HG03439 (cell line): ENCODE measurements around the gene TMEM130.

Experiments
- ATAC-seq: cut with Tn5 transposase; IDR thresholded peaks from one replicate; pipeline ENCODE4 v1.9.1; 2021; ENCODE audit warnings: mild to moderate bottlenecking, moderate library complexity; ENCODE audit not compliant: unreplicated experiment

TMEM130 gene

GRCh38 chr7:98869597-98870120, at the start of gene TMEM130:
TMEM130 (minus strand) TSS chr7:98870014; CDS start chr7:98869861, 153 bp downstream.
- ATAC-seq, result no peak

- ATAC-seq, result no peak
Measured at GRCh38 chr7:98917331-98917730, 47.5 kb upstream of the TMEM130 start.

- ATAC-seq, result no peak
Measured at GRCh38 chr7:98913612-98914011, 43.8 kb upstream of the TMEM130 start.

DNA sequence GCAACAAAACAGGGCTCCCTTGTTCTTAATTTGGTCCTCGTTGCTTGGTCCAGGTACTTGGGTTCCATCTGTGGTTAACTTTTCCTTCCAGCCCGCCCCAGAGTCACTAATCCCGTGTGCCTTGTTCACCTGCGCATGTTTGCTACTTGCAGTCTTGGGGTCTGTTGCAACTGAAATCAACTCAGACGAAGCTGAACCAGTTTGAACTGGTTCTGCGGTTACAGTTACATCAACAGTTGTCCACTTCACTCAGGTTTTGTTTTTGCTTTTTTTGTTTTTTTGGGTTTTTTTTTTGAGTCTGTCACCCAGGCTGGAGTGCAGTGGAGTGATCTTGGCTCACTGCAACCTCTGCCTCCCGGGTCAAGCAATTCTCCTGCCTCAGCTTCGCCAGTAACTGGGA, 43.2 kb upstream of the TMEM130 start:
- ATAC-seq, result no peak

DNA sequence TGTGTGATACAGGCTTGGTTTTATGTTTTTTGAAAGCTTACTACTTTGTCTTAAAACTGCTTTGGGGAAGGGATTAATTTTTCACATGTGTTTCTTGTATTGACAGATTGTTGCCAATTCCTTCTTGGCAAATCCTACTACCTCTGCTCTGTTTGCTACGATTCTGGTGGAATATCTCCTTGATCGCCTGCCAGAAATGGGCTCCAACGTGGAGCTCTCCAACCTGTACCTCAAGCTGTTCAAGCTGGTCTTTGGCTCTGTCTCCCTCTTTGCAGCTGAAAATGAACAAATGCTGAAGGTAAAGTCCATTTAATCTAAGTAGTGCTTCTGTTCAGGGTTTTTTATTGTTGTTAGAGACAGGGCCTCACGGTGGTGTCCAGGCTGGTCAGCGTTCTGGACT, 42.1 kb upstream of the TMEM130 start:
- no peak for ATAC-seq

- ATAC-seq, result no peak
Measured at GRCh38 chr7:98910427-98910826, 40.6 kb upstream of the TMEM130 start.

DNA sequence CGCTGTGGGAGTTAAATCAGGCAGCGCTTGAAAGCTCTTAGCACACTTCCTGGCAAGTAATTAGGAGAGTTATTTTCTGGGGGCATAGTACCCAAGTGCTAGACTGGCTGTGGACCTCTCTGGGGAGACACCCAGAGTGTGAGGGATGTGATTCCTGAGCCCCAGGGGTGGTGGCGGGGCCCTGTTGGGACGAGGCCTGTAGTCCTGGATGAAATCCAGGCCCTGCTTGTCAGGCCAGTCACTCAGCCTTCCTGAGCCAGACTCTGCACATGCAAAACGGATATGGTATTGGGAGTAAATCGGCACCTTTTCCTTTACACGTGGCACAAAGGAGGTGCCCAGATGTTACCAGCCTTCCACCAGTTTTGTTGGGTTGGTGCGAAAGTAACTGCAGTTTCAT, 39.7 kb upstream of the TMEM130 start:
- ATAC-seq, result no peak

DNA sequence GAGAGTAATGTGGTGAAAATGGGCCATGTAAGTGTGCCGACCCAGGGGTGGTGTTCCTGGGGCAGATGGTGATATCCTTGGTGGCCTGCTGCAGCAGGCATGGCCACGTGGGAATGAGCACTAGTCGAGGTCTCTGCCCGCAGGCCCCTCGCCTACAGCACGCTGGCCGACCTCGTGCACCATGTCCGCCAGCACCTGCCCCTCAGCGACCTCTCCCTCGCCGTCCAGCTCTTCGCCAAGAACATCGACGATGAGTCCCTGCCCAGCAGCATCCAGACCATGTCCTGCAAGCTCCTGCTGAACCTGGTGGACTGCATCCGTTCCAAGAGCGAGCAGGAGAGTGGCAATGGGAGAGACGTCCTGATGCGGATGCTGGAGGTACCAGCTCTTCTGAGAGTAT, 38.8 kb upstream of the TMEM130 start:
- ATAC-seq, result no peak

DNA sequence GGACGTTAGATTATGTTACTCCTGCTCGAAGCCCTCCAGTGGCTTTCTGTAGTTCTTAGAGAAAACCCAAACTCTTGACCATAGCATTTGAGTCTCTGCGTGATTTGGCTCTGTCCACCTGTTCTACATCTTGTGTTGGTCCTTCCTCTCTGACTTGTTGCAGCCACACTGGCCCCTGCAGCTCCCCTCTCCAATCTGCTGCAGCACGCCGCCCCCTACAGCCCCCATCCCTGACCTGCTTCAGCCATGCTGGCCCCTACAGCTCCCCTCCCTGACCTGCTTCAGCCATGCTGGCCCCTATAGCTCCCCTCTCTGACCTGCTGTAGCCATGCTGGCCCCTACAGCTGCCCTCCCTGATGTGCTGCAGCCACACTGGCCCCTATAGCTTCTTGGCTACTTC, 37.8 kb upstream of the TMEM130 start:
- ATAC-seq, result no peak

DNA sequence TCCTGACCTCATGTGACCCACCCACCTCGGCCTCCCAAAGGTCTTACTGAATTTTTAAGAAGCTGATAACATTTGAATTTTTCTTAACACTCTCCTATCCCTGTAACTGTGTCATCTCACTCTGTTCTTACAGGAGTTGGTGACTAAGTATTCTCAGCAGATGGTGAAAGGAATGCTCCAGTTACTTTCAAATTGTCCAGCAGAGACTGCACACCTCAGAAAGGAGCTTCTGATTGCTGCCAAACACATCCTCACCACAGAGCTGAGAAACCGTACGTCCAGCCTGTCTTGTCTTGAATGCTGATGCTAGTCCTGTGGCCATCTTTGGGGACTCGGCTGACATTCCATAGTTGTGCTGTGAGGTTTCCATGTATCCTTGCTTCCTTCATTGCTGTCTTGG, 33.4 kb upstream of the TMEM130 start:
- ATAC-seq, result no peak

- ATAC-seq, result no peak
Measured at GRCh38 chr7:98902523-98902922, 32.7 kb upstream of the TMEM130 start.

- no peak for ATAC-seq
Measured at GRCh38 chr7:98900815-98901214, 31.0 kb upstream of the TMEM130 start.

DNA sequence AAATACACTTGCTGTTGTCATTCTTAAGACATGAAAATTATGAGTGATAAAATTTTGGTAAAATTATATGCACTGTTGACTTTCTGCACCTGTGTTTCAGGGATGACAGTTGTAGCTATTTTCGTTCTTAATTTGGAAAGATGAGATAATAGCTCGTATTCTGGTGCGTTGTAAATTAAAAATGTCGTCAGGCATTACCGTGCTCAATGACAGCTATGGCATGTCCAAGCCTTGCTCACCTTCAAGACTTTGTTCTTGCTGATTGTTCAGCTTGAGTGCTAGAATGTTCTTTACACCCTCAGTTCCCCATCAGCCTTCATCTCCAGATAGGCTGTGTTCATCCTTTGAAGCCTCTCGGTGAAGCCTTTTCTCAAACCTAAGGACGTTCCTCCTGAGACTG, 30.0 kb upstream of the TMEM130 start:
- ATAC-seq, result no peak

- no peak for ATAC-seq
Measured at GRCh38 chr7:98892609-98893008, 22.8 kb upstream of the TMEM130 start.

DNA sequence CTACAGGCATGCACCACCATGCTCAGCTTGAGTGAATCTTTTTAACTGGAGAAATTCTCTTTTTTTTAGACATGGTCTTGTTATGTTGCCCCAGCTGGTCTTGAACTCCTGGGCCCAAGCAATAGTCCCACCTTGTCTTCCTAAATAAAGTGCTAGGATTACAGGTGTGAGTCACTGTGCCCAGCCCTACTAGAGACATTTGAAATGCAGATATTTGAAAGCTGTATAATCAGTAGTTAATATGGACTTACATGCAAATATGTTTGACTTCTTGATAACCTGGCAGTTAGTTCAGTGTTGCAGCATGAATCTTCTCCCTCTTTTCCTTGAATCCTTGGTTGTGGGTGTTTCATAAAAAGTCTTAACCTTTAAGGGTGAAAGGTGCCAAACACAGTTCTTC, 17.2 kb upstream of the TMEM130 start:
- ATAC-seq, result no peak

DNA sequence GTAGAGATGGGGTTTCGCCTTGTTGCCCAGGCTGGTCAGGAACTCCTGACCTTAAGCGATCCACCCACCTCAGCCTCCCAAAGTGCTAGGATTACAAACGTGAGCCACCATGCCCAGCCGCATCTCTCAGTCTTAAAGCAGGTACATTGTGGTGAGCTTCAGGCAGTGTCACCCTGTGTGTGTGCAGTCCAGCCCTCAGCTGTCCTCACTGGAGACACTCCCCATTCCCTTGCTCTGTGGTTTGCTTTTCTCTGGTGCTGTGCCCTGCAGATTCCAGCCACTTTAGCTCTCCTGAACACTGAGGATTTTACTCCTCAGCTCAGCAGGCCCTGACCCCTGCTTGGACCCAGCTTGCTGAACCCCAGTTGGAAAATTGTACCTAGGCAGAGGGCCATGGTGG, 14.6 kb upstream of the TMEM130 start:
- ATAC-seq, result no peak

- no peak for ATAC-seq
Measured at GRCh38 chr7:98881561-98882315, 11.9 kb upstream of the TMEM130 start.

DNA sequence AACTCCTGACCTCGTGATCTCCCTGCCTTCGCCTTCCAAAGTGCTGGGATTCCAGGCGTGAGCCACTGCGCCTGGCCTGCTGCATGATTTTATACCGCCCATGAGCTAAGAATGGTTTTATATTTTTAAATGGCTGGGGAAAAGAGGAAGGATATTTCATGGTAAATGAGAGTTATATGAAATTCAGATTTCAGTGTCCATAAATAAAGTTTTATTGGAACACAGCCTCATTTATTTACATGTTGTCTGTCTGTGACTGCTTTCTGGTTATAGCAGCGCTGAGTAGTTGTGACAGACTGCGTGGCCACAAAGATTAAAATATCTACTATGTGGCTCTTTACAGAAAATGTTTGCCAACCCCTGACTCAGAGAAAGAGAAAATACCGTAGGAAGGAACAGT, 10.7 kb upstream of the TMEM130 start:
- no peak for ATAC-seq

- ATAC-seq, result no peak
Measured at GRCh38 chr7:98879979-98880315, 10.1 kb upstream of the TMEM130 start.

- ATAC-seq, result peak; percentile 67
Measured at GRCh38 chr7:98879198-98879978, 9.6 kb upstream of the TMEM130 start.

GRCh38 chr7:98878365-98879197, 8.8 kb upstream of the TMEM130 start, which contains the start of gene TRRAP:
TRRAP (plus strand) TSS chr7:98878532; CDS start chr7:98881151, 2,619 bp downstream.
- peak; percentile 70 for ATAC-seq
